CD4-positive, alpha-beta T cell treated with Interleukin-17A for 4 hours (primary cell): ENCODE data around the gene CEP112.
"Not testable (repeated sequence)": the region's sequence is repeated elsewhere in the genome, so short reads cannot be mapped to it uniquely, and the experiment has no call there.

Experiments
- DNase-seq: peaks from one replicate; pipeline ENCODE4 v3.0.0-alpha.2; 2020; ENCODE audit warnings: mixed read lengths

Gene CEP112

GRCh38 chr17:65813306-65813705 lies 378.6 kb downstream of the CEP112 start:
- DNase-seq, result no peak

GRCh38 chr17:65811043-65811442 lies 380.9 kb downstream of the CEP112 start:
- no peak for DNase-seq

- DNase-seq, result no peak
These were observed 382.6 kb downstream of the CEP112 start for GRCh38 chr17:65809366-65809765.

GRCh38 chr17:65808566-65808965 lies 383.4 kb downstream of the CEP112 start:
- DNase-seq, result not testable (repeated sequence)

- no peak for DNase-seq
These were observed 384.6 kb downstream of the CEP112 start for GRCh38 chr17:65807361-65807760.

- DNase-seq, result no peak
These were observed 390.4 kb downstream of the CEP112 start for GRCh38 chr17:65801513-65801912.

GRCh38 chr17:65800655-65801054 lies 391.3 kb downstream of the CEP112 start:
- DNase-seq, result no peak

GRCh38 chr17:65799869-65800268 lies 392.1 kb downstream of the CEP112 start:
- DNase-seq, result no peak

GRCh38 chr17:65799454-65799853 lies 392.5 kb downstream of the CEP112 start:
- DNase-seq, result no peak

GRCh38 chr17:65797809-65798208 lies 394.1 kb downstream of the CEP112 start:
- peak; percentile 58 for DNase-seq

GRCh38 chr17:65797101-65797500 lies 394.8 kb downstream of the CEP112 start:
- no peak for DNase-seq

- peak; percentile 12 for DNase-seq
These were observed 397.4 kb downstream of the CEP112 start for GRCh38 chr17:65794572-65794971.

GRCh38 chr17:65790241-65790640 lies 401.7 kb downstream of the CEP112 start:
- no peak for DNase-seq

- DNase-seq, result no peak
These were observed 404.4 kb downstream of the CEP112 start for GRCh38 chr17:65787503-65787902.

GRCh38 chr17:65786479-65786878 lies 405.5 kb downstream of the CEP112 start:
- no peak for DNase-seq

GRCh38 chr17:65785109-65785508 lies 406.8 kb downstream of the CEP112 start:
- DNase-seq, result no peak

GRCh38 chr17:65783845-65784334 lies 408.0 kb downstream of the CEP112 start:
- no peak for DNase-seq

- DNase-seq, result not testable (repeated sequence)
These were observed 409.7 kb downstream of the CEP112 start for GRCh38 chr17:65782104-65782706.

- DNase-seq, result no peak
These were observed 411.8 kb downstream of the CEP112 start for GRCh38 chr17:65780111-65780510.

GRCh38 chr17:65776890-65777289 lies 415.0 kb downstream of the CEP112 start:
- DNase-seq, result no peak

GRCh38 chr17:65774787-65775186 lies 417.1 kb downstream of the CEP112 start:
- DNase-seq, result no peak

- no peak for DNase-seq
These were observed 418.9 kb downstream of the CEP112 start for GRCh38 chr17:65772989-65773388.

- DNase-seq, result no peak
These were observed 420.2 kb downstream of the CEP112 start for GRCh38 chr17:65771704-65772103.

GRCh38 chr17:65763786-65764185 lies 428.1 kb downstream of the CEP112 start:
- no peak for DNase-seq

- DNase-seq, result no peak
These were observed 429.0 kb downstream of the CEP112 start for GRCh38 chr17:65762973-65763372.
